Mesodermal cell (in vitro differentiated cells): ENCODE measurements around the gene ZC4H2.
"Not testable (repeated sequence)": the region's sequence is repeated elsewhere in the genome, so short reads cannot be mapped to it uniquely, and the experiment has no call there.

Source experiments
- H3K27ac ChIP-seq: 2 replicates; pipeline ENCODE4 v1.7.0; 2013; ENCODE audit warnings: mild to moderate bottlenecking, low read depth, low read length, moderate library complexity; ENCODE audit not compliant: severe bottlenecking
- H3K36me3 ChIP-seq: 2 replicates; pipeline ENCODE4 v1.7.1; 2013; ENCODE audit warnings: mild to moderate bottlenecking, low read length, moderate library complexity; ENCODE audit not compliant: control insufficient read depth, insufficient read depth
- H3K4me1 ChIP-seq: one replicate; pipeline ENCODE4 v1.7.1; 2013; ENCODE audit warnings: mild to moderate bottlenecking, low read length; ENCODE audit not compliant: insufficient read depth, control insufficient read depth, poor library complexity, severe bottlenecking
- H3K4me3 ChIP-seq: 2 replicates; pipeline ENCODE4 v1.7.0; 2013; ENCODE audit warnings: low read length, control low read depth, mild to moderate bottlenecking; ENCODE audit not compliant: insufficient read depth, poor library complexity, severe bottlenecking; ENCODE audit errors: extremely low read depth
- H3K9me3 ChIP-seq: 2 replicates; pipeline ENCODE4 v1.7.1; 2013; ENCODE audit warnings: mild to moderate bottlenecking, low read length, moderate library complexity; ENCODE audit not compliant: control insufficient read depth
- WGBS, 2 experiments: methylation state at CpG; one replicate each; pipeline ENCODE4 v1.1.5; 2013; ENCODE audit warnings: missing lambda C conversion rate in 2 of 2; ENCODE audit not compliant: insufficient coverage in 2 of 2; 5-methylcytosine and 5-hydroxymethylcytosine counted together

ZC4H2 gene

GRCh38 chrX:64925480-64925879 lies 50.8 kb downstream of the ZC4H2 start:
- H3K27ac ChIP-seq = no peak overlapping the region
- H3K4me1 ChIP-seq = no peaks in the 10 kb centered on the region
- no peak overlapping the region for H3K4me3 ChIP-seq
- no CpG with 5 or more reads among the region's 1 CpG for WGBS, 2 experiments
- H3K9me3 ChIP-seq = peaks cover 4% of the 10 kb centered on the region
- peaks cover 7% of the 10 kb centered on the region for H3K36me3 ChIP-seq

- H3K36me3 ChIP-seq = peaks cover 6% of the 10 kb centered on the region
- H3K9me3 ChIP-seq = no peaks in the 10 kb centered on the region
- no peak overlapping the region for H3K4me3 ChIP-seq
- WGBS, 2 experiments = no CpG with 5 or more reads among the region's 5 CpGs
- no peaks in the 10 kb centered on the region for H3K4me1 ChIP-seq
- H3K27ac ChIP-seq = no peak overlapping the region
Measured at GRCh38 chrX:64908121-64908520, 68.1 kb downstream of the ZC4H2 start.

GRCh38 chrX:64894454-64895038 lies 81.7 kb downstream of the ZC4H2 start:
- Histone ChIP-seq H3K9me3 (no peaks in the 10 kb centered on the region), H3K4me3 (no peak overlapping the region), H3K4me1 (no peaks in the 10 kb centered on the region), H3K27ac (no peak overlapping the region), H3K36me3 (no peaks in the 10 kb centered on the region)
- WGBS, 2 experiments = 84 to 88% methylated on average over 5 to 6 of the region's 10 CpGs

- Histone ChIP-seq H3K4me3 (no peak overlapping the region), H3K9me3 (no peaks in the 10 kb centered on the region), H3K4me1 (no peaks in the 10 kb centered on the region), H3K27ac (no peak overlapping the region), H3K36me3 (no peaks in the 10 kb centered on the region)
Measured at GRCh38 chrX:64885850-64886249, 90.4 kb downstream of the ZC4H2 start.

GRCh38 chrX:64878709-64879108 lies 97.5 kb downstream of the ZC4H2 start:
- not testable (repeated sequence) for H3K4me3 ChIP-seq, H3K27ac ChIP-seq, H3K4me1 ChIP-seq, H3K9me3 ChIP-seq, H3K36me3 ChIP-seq
- 95 to 97% methylated on average over 7 to 8 of the region's 12 CpGs for whole genome bisulfite sequencing, 2 experiments

- H3K4me3 ChIP-seq = no peak overlapping the region
- no peaks in the 10 kb centered on the region for H3K36me3 ChIP-seq
- no peaks in the 10 kb centered on the region for H3K9me3 ChIP-seq
- H3K27ac ChIP-seq = no peak overlapping the region
- no peaks in the 10 kb centered on the region for H3K4me1 ChIP-seq
Measured at GRCh38 chrX:64867217-64867616, 109.0 kb downstream of the ZC4H2 start.
